ENCODE results near the gene ZNF609. TPM values are rescaled to one million over a fixed set of nuclear protein-coding genes. Genes with fewer than 3 reads are reported as not detected.

Gene ZNF609
- total RNA-seq, 1 experiment from 2014 or later = 9.9 TPM

DNA sequence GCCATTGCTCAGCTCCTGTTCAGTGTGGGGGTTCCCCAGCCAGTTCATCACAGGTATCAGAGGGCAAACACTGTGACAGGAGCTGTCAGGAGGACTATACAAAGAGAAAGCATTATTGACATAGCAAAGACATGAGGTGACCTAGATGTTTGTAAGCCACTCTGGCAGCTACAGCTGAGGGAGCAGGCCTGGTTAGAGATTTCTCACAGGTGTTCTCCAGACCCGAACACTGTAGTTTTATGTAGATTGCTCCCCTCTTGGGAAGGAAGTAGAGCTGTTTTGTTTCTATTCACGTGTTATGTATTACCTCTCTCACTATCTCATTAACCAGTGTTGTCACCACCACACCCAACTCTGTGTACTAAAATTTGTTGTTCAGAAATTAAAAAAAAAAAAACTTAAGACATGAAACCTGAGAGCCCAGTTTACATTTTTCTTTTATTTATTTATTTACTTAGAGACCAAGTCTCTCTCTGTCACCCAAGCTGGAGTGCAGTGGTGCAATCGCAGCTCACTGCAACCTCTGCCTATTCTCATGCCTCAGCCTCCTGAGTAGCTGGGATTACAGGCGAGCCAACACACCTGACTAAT, 191.3 kb downstream of the ZNF609 start:
- H3K9ac ChIP-seq (ENCODE audit: low read length) = no peak overlapping the region
- DNase-seq (peak; percentile 10), ATAC-seq (no peak; the same call in 1 of the 2 replicates)
- no TSS peak for BruUV-seq (replicated peaks)
- no peaks in the 10 kb centered on the region; the same call in 1 of the 2 replicates for H3K4me1 ChIP-seq (ENCODE audit: insufficient read depth, low read length)
- ChIA-PET POLR2A (ENCODE audit: unreplicated experiment) (no interaction called here), CTCF (interaction anchor here (0.6 kb wide), 1 partner anchor 145 kb away, joined by 3 read pairs; no protein-coding TSS in a partner anchor)
- H4K20me1 ChIP-seq (ENCODE audit: low read length) = no peaks in the 10 kb centered on the region
- no peak overlapping the region for H3K27ac ChIP-seq (ENCODE audit: low read length)
- no peak overlapping the region for H3K4me2 ChIP-seq (ENCODE audit: low read length)
- H3F3A ChIP-seq (ENCODE audit: low read length, unreplicated experiment) = no peaks in the 10 kb centered on the region
- no peaks in the 10 kb centered on the region for H3K9me2 ChIP-seq (replicated peaks; ENCODE audit: low read length)
- H3K79me2 ChIP-seq (ENCODE audit: low read length) = no peaks in the 10 kb centered on the region
- no peaks in the 10 kb centered on the region for H3K27me3 ChIP-seq (ENCODE audit: low read length)
- H3K4me3 ChIP-seq (ENCODE audit: low read length) = no peak overlapping the region
- H3K36me3 ChIP-seq (ENCODE audit: low read depth, low read length) = no peaks in the 10 kb centered on the region
- H2AFZ ChIP-seq (ENCODE audit: low read length) = no peak overlapping the region
- H3K9me3 ChIP-seq (ENCODE audit: low read length) = no peaks in the 10 kb centered on the region
- TF ChIP-seq EZH2phosphoT487 (IDR thresholded peaks at IDR 0.05; ENCODE audit: borderline replicate concordance, low read length) = no peak
- no peak for TF ChIP-seq EZH2 (IDR thresholded peaks at IDR 0.05; ENCODE audit: low read length, unreplicated experiment)
- intact Hi-C loops (cut with micrococcal nuclease) = loop anchor here (10.0 kb wide), 1 partner anchor 227 kb away; no protein-coding TSS in a partner anchor

DNA sequence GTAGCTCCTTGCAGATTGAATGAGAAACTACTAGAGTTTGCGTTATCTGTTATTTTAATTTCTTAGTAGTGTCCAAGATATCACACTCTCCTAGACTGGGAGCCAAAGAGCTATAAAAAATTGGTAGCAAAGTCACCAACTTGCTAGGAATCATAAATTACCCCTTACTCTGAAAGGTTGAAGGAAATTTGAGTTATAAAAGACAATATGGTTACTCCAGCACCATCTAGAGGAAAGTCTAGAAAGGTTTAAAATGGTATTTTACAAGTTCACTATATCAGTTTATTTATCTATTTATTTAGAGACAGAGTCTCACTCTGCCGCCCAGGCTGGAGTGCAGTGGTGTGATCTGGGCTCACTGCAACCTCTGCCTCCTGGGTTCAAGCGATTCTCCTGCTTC, 193.4 kb downstream of the ZNF609 start:
- H3K79me2 ChIP-seq (ENCODE audit: low read length) = no peaks in the 10 kb centered on the region
- DNase-seq = peak; percentile 16
- no peak overlapping the region for H3K9ac ChIP-seq (ENCODE audit: low read length)
- H3K4me1 ChIP-seq (ENCODE audit: insufficient read depth, low read length) = no peaks in the 10 kb centered on the region; the same call in 1 of the 2 replicates
- no peak overlapping the region for H3K4me2 ChIP-seq (ENCODE audit: low read length)
- TF ChIP-seq EZH2phosphoT487 (IDR thresholded peaks at IDR 0.05; ENCODE audit: borderline replicate concordance, low read length) (no peak), CTCF (conservative IDR thresholded peaks at IDR 0.05; ENCODE audit: low read depth, low read length) (peak; percentile 30)
- CTCF ChIA-PET = interaction anchor here (0.6 kb wide), 1 partner anchor 149 kb away, joined by 3 read pairs; no protein-coding TSS in a partner anchor
- BruUV-seq (replicated peaks) = no TSS peak
- ATAC-seq = no peak
- H3K27ac ChIP-seq (ENCODE audit: low read length) = no peak overlapping the region
- no peaks in the 10 kb centered on the region for H4K20me1 ChIP-seq (ENCODE audit: low read length)
- POLR2A ChIA-PET (ENCODE audit: unreplicated experiment) = no interaction called here
- H3K36me3 ChIP-seq (ENCODE audit: low read depth, low read length) = no peaks in the 10 kb centered on the region
- H2AFZ ChIP-seq (ENCODE audit: low read length) = no peak overlapping the region
- H3F3A ChIP-seq (ENCODE audit: low read length, unreplicated experiment) = no peaks in the 10 kb centered on the region
- H3K9me2 ChIP-seq (replicated peaks; ENCODE audit: low read length) = no peaks in the 10 kb centered on the region
- intact Hi-C loops (cut with micrococcal nuclease) = loop anchor here (10.0 kb wide), 1 partner anchor 229 kb away; no protein-coding TSS in a partner anchor
- H3K27me3 ChIP-seq (ENCODE audit: low read length) = no peaks in the 10 kb centered on the region
- H3K4me3 ChIP-seq (ENCODE audit: low read length) = no peak overlapping the region
- H3K9me3 ChIP-seq (ENCODE audit: low read length) = no peaks in the 10 kb centered on the region

GRCh38 chr15:64656508-64656907, 196.1 kb downstream of the ZNF609 start:
- H3K9me2 ChIP-seq (replicated peaks; ENCODE audit: low read length) = no peaks in the 10 kb centered on the region
- H3F3A ChIP-seq (ENCODE audit: low read length, unreplicated experiment) = no peaks in the 10 kb centered on the region
- H3K27ac ChIP-seq (ENCODE audit: low read length) = no peak overlapping the region
- H3K4me2 ChIP-seq (ENCODE audit: low read length) = no peak overlapping the region
- POLR2A ChIA-PET (ENCODE audit: unreplicated experiment) = no interaction called here
- no peaks in the 10 kb centered on the region; the same call in 1 of the 2 replicates for H3K4me1 ChIP-seq (ENCODE audit: insufficient read depth, low read length)
- H3K9ac ChIP-seq (ENCODE audit: low read length) = no peak overlapping the region
- TF ChIP-seq EZH2phosphoT487 (IDR thresholded peaks at IDR 0.05; ENCODE audit: borderline replicate concordance, low read length) = no peak
- TF ChIP-seq EZH2 (IDR thresholded peaks at IDR 0.05; ENCODE audit: low read length, unreplicated experiment) = no peak
- no peak for TF ChIP-seq CTCF (conservative IDR thresholded peaks at IDR 0.05; ENCODE audit: low read depth, low read length)
- H3K79me2 ChIP-seq (ENCODE audit: low read length) = no peaks in the 10 kb centered on the region
- no TSS peak for BruUV-seq (replicated peaks)
- CTCF ChIA-PET = no interaction called here
- no peaks in the 10 kb centered on the region for H3K27me3 ChIP-seq (ENCODE audit: low read length)
- H3K36me3 ChIP-seq (ENCODE audit: low read depth, low read length) = no peaks in the 10 kb centered on the region
- intact Hi-C loops (cut with micrococcal nuclease) = loop anchor here (10.0 kb wide), 1 partner anchor 232 kb away; no protein-coding TSS in a partner anchor
- H3K9me3 ChIP-seq (ENCODE audit: low read length) = no peaks in the 10 kb centered on the region
- ATAC-seq = no peak
- no peaks in the 10 kb centered on the region for H4K20me1 ChIP-seq (ENCODE audit: low read length)
- no peak overlapping the region for H3K4me3 ChIP-seq (ENCODE audit: low read length)
- H2AFZ ChIP-seq (ENCODE audit: low read length) = no peak overlapping the region
- no peak for DNase-seq
